IPS-20b (cell line): ENCODE measurements around the gene SELENOK.

ENCODE experiments used
- H3K27ac ChIP-seq: one replicate; pipeline ENCODE4 v1.5.1; 2013; ENCODE audit warnings: low read length
- H3K27me3 ChIP-seq: 2 replicates; pipeline ENCODE4 v1.6.1; 2013; ENCODE audit warnings: mild to moderate bottlenecking, low read length, inconsistent platforms; ENCODE audit not compliant: insufficient read depth
- H3K36me3 ChIP-seq: 2 replicates; pipeline ENCODE4 v1.6.1; 2013; ENCODE audit warnings: low read depth, mild to moderate bottlenecking, inconsistent platforms, low read length, moderate library complexity; ENCODE audit not compliant: insufficient read depth
- H3K4me1 ChIP-seq: 2 replicates; pipeline ENCODE4 v1.6.1; 2013; ENCODE audit warnings: mild to moderate bottlenecking, control low read depth, inconsistent platforms, low read length, moderate library complexity; ENCODE audit not compliant: insufficient read depth
- H3K4me3 ChIP-seq: 2 replicates; pipeline ENCODE4 v1.5.1; 2013; ENCODE audit warnings: mild to moderate bottlenecking, low read length, inconsistent platforms
- H3K9ac ChIP-seq: 2 replicates; pipeline ENCODE4 v1.6.1; 2013; ENCODE audit warnings: low read depth, mild to moderate bottlenecking, inconsistent platforms, low read length, moderate library complexity
- H3K9me3 ChIP-seq: 2 replicates; pipeline ENCODE4 v1.6.1; 2013; ENCODE audit warnings: mild to moderate bottlenecking, low read depth, low read length, inconsistent platforms; ENCODE audit not compliant: insufficient read depth

Gene SELENOK

GRCh38 chr3:53836084-53836872 lies 55.4 kb downstream of the SELENOK start:
- Histone ChIP-seq H3K36me3 (peaks cover 15% of the 10 kb centered on the region; the same call in 1 of the 2 replicates), H3K9me3 (no peaks in the 10 kb centered on the region), H3K27me3 (no peaks in the 10 kb centered on the region), H3K27ac (no peak overlapping the region), H3K9ac (no peak overlapping the region), H3K4me1 (no peaks in the 10 kb centered on the region), H3K4me3 (no peak overlapping the region)

GRCh38 chr3:53835257-53835656 lies 56.4 kb downstream of the SELENOK start:
- no peak overlapping the region for H3K4me3 ChIP-seq

GRCh38 chr3:53834429-53835095 lies 57.1 kb downstream of the SELENOK start:
- no peaks in the 10 kb centered on the region for H3K9me3 ChIP-seq
- H3K27ac ChIP-seq = no peak overlapping the region
- no peak overlapping the region for H3K9ac ChIP-seq
- H3K36me3 ChIP-seq = peaks cover 11% of the 10 kb centered on the region; the same call in 1 of the 2 replicates
- no peaks in the 10 kb centered on the region for H3K27me3 ChIP-seq
- no peak overlapping the region for H3K4me3 ChIP-seq
- no peaks in the 10 kb centered on the region for H3K4me1 ChIP-seq

More at GRCh38 chr3:53835257-53835656, 56.4 kb downstream of the SELENOK start:
- H3K36me3 ChIP-seq = peaks cover 15% of the 10 kb centered on the region; the same call in 1 of the 2 replicates
- no peak overlapping the region for H3K27ac ChIP-seq
- H3K9ac ChIP-seq = no peak overlapping the region
- no peaks in the 10 kb centered on the region for H3K9me3 ChIP-seq
- H3K27me3 ChIP-seq = no peaks in the 10 kb centered on the region
- H3K4me1 ChIP-seq = no peaks in the 10 kb centered on the region
